GM18502 (cell line): ENCODE measurements around the gene HES1.
"Not testable (repeated sequence)": the region's sequence is repeated elsewhere in the genome, so short reads cannot be mapped to it uniquely, and the experiment has no call there.

Experiments used
- ATAC-seq: cut with Tn5 transposase; IDR thresholded peaks from one replicate; pipeline ENCODE4 v1.9.1; 2021; ENCODE audit warnings: mild to moderate bottlenecking; ENCODE audit not compliant: unreplicated experiment, poor library complexity

Gene HES1, protein sequence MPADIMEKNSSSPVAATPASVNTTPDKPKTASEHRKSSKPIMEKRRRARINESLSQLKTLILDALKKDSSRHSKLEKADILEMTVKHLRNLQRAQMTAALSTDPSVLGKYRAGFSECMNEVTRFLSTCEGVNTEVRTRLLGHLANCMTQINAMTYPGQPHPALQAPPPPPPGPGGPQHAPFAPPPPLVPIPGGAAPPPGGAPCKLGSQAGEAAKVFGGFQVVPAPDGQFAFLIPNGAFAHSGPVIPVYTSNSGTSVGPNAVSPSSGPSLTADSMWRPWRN

DNA sequence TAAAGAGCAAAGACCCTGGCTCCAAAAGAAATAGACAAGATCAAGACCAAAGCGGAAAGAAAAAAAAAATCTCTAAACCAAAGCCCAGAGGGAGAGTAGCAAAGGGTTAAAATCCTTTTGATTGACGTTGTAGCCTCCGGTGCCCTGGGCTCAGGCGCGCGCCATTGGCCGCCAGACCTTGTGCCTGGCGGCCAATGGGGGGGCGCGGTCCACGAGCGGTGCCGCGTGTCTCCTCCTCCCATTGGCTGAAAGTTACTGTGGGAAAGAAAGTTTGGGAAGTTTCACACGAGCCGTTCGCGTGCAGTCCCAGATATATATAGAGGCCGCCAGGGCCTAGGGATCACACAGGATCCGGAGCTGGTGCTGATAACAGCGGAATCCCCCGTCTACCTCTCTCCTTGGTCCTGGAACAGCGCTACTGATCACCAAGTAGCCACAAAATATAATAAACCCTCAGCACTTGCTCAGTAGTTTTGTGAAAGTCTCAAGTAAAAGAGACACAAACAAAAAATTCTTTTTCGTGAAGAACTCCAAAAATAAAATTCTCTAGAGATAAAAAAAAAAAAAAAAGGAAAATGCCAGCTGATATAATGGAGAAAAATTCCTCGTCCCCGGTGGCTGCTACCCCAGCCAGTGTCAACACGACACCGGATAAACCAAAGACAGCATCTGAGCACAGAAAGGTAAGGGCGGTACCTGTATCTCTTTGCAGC is at the start of gene HES1:
Gene HES1 (plus strand): TSS at position 343 of the 713 bp plus-strand sequence. CDS start 233 bp downstream, at position 576.
- ATAC-seq = peak; percentile 34

DNA sequence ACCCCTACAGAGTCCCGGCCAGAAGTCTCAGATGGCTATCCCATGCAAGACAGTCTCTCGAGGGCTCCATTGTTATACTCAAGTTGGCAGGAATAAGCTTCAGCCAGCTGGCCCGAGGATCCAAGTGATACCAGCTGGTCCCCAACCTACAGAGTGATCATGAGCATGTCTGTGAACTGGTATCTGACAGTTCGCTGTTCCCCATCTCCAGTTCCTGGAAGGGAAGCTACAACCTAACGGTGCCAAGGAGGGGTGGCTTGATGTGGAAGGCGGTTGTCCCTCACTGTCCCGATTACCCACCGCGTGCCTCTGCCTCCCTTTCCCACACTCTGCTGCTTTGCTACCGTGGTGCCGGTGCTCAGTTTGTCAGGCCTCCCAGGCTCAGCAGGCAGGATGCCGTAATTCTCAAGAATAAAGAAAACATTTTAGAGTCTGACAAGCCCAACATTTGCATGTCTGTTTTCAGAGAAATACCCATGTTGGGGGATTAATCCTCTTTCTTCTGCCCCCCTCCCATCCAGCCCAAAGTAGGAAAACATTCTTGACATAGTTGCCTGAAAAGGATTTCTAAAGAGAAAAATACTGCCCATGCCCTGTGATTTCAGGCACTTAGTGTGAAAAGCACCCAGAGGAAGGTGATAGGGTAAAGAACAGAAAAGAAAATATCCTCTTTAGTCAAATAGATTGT is 49.4 kb upstream of the HES1 start:
- ATAC-seq = no peak

DNA sequence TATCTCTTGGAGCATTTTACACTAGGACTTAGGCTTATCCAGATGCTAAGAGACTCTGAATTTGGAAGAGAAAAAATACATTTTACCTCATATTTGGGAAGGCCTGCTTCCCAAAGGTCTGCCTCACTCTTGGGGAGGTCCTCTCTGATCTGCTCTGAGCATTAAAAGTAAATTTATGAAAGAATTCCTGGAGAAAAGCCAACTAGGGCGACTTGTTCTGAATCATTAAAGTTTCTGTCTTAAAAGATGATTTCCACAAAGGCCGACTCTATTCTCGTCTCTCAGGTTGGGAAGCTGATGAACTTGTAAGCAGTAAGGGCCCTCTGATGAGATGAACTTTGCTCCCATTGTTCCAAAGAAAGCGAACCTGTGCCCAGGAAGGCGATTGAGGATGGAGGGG is 48.7 kb upstream of the HES1 start:
- ATAC-seq = no peak

DNA sequence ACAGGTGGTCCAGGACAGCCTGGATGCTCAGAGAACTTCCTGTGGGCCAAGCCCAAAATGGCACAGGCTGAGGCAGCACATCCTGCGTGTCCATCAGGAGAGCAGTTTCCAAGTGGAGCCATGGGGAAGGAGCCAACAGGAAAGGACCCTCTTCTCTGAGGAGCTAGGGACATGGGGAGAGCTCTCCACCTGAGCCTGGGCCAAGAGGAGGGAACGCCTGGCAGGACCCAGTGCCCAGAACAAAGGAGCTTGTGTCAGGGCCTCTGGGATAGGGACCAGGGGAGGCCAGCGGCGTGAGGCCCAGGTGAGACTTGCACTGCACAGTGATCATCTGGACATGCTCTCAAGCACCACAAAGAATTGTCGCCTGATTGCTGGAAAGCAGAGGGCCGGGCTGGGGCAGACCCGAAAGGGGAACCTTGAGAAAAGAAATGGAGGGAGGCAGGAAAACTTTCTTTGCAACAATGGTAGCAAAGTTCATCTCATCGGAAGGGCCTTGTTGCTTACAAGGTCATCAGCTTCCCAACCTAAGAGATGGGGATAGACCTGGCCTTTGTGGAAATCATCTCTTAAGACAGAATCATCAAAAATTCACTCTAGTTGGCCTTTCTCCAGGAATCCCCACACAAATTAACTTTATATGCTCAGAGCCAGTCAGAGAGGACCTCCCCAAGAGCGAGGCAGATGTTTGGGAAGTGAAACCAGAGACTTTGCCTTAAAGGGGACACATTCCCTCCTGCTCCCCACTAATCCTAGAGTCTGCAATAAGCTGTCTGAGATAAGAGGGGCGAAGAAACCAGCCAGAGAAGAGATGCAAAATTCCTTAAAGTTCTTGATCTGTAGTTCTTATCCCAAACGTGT is 47.7 kb upstream of the HES1 start:
- no peak for ATAC-seq

DNA sequence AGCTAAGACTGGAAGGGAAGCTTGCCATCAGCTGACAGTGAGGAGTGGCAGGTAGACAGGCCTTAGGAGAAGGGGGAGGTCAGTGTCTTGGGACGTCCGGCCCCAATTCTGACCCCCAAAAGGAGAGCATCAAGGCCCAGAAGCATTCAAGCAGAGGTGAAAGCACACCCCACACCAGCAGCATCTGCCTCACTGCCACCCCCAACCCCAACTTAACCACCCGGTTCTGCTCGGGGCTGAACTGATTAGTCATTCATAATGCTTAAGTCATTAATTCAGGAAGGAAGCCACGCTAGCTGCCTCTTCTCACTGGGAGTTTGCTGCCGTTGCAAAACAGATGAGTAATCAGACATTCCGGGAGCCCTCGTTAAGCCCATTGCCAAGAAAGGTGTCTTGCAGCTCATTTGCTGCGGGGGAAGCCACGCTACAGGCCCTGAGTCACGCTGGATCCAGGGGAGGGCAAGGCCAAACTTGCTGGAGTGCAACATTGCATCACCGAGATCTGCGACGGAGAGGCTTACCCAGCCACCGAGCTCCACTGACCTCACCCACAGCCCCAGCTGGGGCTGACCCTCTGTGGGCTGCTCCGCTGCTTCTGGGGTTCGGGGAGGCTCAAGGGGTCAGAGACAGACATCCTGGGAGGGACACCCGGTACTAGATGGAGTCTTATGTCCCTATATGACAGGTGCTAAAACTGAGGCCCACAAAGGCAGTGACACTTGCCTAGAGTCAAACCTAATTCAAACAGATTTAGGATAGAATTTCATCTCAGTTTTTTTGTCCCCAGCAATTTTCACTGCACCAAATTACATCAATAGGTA is 46.4 kb upstream of the HES1 start:
- peak; percentile 60 for ATAC-seq

DNA sequence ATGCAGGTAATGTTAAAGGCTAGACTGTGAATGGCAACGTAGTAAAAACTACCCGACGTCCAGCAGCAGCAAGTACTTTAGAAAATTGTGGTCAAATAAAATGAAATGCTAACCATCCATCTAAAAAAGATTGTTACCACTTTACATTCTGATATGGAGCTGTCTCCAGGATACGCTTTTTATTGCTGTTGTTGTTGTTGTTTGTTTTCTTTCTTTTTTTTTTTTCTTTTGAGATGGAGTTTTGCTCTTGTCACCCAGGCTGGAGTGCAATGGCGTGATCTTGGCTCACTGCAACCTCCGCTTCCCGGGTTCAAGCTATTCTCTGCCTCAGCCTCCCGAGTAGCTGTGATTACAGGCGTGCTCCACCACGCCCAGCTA is 45.8 kb upstream of the HES1 start:
- not testable (repeated sequence) for ATAC-seq

DNA sequence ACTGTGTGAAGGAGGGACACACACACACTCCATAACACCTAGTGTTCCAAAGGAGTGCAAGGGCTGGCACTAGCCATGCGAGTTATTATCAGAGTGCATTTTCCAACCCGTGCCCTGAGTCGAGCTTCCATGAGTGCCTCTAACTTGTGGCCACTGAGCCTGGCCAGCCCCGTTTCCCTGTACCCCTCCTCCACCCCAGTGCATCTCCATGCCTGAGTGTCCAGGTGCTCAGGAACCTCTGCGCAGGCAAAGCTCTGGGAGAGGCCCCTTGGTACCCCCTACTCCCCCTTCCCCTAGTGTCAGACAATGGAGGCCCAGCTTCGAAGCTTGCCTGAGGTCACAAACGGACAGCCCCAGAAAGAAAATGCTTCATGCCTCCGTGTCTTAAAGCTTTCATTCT is 45.2 kb upstream of the HES1 start:
- no peak for ATAC-seq

DNA sequence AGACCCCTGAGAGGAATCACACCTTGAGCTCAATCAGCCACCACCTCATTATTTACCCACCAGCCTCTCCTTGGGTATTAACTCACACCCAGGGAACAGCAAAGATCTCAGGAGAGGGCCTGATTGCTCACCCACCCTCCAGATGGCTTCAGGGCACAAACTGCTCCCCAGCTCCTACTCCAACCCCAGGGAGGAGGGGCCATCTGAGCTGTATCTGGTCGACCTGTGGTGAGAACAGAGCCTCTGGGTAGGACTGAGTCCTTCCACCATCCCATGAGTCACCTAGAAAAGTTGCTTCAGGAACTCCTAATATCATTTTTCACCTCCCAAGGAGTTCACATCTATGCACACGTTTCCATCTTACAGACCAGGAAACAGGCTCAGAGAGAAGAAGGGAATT is 44.8 kb upstream of the HES1 start:
- no peak for ATAC-seq

DNA sequence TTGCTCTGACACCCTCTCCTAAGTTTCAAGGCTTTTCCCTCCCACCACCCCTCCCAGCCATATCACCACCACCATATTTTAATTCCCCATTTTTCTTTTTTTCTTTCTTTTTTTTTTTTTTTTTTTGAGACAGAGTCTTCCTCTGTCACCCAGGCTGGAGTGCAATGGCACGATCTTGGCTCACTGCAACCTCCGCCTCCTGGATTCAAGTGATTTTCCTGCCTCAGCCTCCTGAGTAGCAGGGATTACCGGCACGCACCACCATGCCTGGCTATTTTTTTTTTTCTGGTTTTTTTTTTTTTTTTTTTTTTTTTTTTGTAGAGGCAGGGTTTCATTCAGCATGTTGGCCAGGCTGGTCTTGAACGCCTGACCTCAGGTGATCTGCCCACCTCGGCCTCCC is 44.1 kb upstream of the HES1 start:
- ATAC-seq = not testable (repeated sequence)

DNA sequence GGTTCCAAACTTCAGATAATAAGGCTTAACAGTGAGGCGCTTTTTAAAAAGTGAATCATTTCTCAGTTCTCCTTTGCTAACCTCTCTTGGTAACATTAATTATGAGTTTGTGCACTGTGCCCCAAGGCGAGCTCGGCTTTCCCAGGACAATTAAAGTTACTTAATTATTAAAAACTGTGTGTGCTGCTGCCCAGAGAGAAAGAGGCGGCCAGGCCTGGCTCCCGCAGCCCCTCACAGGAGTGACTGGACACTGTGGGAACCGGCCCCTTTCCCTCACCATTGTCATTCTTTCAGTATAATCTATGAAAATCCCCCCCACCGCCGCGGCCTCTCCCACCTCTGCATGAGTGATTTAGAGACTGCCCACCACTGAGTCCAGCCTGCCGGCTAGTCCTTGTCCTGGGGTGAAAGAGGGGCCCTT is 43.1 kb upstream of the HES1 start:
- ATAC-seq = no peak

DNA sequence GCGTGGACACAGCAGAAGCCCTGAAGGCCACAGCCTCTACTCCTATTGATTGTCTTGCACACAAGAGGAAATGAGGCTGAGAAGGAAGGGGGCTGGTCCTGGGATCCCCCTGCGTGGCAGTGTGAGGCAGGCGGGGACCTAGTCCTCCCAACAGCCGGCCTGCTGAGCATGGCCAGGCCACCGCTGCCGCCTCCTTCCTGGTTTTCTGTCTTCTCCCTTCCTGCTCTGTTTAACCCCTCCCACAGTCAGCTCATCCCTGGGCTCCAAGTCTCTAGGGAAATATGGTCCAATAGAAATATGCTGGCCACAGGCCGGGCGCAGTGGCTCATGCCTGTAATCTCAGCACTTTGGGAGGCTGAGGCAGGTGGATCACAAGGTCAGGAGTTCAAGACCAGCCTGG is 42.1 kb upstream of the HES1 start:
- no peak for ATAC-seq

DNA sequence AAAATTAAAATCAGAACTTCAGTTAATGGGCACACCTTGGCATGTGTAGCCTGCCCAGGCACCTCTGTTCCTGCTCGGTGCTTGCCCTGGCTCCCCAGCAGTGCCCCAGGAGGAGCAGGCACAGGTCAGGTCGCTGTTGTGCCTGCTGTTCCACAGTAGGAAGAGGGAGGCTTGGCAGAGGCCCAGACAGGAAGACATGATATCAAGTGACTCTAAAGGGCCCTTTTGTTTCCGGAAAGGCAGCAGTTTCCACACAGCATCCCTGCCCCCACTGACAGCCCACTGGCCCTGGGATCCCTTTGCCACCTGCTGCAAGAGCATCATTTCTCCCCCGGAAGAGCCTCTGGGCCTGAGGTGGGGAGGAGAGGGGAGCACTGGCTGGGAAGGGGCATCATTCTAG is 40.5 kb upstream of the HES1 start:
- no peak for ATAC-seq

DNA sequence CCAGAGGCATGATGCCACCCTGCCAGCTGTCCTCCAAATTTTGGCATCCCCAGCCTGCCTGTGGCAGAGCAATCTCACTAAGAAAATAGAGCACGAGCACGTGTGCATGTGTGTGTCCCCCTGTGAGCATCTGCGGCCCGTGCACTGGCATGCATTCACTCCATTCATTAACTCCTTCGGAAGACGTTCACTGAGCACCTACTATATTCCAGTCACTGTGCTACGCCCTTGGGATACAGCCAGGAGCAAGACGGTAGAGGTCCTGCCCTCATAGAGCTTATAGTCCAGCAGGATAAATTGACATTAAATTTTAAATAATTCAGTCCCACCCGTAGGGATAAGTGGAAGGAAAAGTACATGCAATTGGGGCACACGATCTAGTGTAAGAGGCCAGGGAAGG is 40.0 kb upstream of the HES1 start:
- ATAC-seq = no peak

DNA sequence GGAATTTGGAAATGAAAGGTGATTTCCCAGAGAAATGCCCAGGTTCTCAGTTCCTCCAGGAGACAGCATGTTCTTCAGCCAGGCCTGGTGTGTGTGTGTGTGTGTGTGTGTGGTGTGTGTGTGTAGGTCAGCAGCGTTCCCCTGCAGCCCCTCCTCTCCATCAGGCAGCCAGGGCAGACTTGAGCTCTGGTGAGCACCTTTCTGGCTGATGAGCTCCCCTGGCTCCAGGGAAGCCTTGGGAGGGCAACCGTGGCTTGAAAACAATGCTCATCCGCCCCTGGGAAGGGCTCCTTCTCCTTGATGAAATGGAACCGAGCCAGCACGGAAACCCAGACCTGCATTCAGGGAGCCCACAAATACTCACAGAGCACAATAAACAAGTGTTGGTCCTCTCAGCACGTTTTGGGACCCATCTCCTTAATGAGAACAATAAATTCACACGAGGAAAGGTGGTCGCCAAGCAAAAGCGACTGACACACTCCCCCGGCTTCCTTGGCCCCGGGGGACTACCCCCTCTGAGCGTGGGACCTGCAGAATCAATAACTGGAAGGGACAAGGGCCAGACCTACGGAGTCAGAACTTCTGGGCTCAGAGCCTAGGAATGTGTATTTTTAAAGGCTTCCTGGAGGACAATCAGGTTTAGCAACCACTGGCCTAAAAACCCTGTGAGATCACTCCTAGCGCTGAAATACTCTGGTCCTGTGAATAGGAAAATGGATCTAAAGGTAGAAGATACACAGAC is 38.6 kb upstream of the HES1 start:
- ATAC-seq = no peak

DNA sequence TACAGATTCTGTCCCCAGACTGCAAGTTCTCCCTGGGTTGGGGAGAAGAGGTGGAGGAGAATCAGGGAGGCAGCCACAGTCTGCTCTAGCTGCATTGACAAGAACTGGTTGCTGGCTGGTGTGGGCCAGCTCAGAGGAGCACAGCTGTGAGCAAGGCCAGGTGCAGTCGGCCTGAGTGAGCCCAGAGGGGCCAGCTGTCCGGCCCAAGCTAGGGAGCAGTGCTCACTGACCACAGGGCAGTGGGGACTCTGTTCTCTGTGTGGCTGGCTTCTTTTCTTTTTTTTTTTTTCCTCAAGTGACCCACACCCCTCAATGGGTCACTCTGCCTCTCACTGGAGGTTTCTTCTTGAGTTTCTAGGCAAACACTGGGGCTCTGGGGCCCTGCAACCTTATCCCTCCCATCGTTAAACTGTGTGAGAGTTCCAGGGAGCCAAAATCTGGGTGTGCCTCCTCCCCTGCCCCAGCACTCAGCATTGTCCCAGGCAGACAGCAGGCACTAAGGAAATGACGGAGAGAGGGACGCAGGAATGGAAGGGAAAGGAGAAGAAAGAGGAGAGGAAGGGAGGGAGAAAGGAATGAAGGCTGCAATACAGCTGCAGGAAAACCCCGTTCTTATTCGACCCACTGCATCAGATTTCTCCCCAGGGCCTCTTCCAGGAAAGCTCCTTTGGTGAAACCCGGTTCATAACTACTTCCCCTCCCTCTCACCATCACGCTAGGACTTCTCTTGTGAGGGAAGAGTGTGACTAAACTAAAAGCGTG is 37.7 kb upstream of the HES1 start:
- ATAC-seq = no peak

DNA sequence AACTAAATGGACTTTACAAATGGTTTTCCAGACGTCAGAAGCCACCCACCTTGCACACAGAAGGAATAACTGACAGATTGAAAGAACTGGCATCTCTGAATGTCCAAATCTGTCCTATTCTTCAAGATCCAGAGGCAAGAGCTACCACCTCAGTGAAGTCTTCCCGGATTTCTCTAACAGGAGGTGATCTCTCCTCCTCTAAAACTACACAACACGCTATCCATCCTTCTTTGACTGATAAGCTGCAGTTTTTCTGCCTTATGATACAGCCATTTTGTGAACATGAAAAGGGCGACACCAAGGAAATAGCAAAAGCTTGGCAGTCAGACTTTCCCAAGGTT is 37.1 kb upstream of the HES1 start:
- ATAC-seq = no peak

DNA sequence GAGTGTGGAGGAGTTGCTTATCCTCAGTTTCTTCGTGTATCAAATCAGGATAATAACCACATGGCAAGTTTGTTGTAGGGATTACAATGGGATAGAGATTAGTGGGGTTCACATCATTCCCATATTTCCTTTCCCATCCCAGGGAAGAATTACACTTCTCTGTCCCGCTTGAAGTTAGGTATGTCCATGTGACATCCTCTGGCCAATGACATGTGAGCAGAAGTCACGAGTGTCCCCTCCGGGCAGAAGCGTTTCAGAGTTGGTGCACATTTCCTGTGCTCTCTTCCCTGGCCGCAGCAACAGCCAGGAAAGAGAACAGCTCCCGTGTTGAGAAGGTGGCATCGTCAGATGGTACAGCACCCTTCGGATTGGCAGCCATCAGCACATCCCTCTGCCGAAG is 36.7 kb upstream of the HES1 start:
- no peak for ATAC-seq

DNA sequence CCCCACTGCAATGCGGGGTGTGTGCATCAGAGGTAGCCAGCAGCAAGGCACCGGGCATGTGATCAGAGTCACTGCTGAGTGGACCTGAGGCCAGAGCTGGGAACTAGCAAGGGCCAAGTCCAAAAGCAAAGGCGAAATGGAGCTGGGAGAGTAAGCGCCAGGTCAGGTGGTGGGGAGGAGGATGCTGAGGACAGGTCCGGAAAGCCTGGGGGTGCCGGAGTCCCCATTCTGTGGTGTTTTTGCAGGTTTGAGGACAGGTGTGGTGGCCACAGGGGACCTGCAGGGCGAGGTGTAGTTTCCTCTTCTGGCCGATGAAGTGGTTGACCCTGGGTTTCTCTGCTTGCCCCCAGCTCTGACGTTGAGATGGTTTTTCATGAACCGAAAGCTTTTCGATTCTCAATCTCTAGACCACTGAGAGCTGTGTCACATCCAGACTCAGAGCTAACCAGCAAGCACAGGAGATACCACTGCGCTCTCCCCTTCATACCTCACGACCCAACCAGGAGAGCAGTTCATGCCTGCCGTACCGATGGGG is 35.0 kb upstream of the HES1 start:
- ATAC-seq = peak; percentile 89
